Esophagus muscularis mucosa (tissue), 4 donors: ENCODE results near the gene FZD1.

Experiments used
- EP300 ChIP-seq: sonication (generic); formaldehyde crosslinking; IDR thresholded peaks from one replicate; pipeline ENCODE4 v1.6.1; 2017; ENCODE audit warnings: antibody characterized with exemption
- POLR2A ChIP-seq: fragments of 450-650 bp; IDR thresholded peaks from one replicate; pipeline ENCODE4 v1.6.1; 2017; ENCODE audit warnings: antibody characterized with exemption, moderate library complexity, mild to moderate bottlenecking, low read depth
- TF ChIP-seq, protein P1 (sequence below), 3 experiments: fragments of 200-600 bp in 2 of 3; fragments of 450-650 bp in 1 of 3; sonication (generic) in 2 of 3; IDR thresholded peaks; one replicate each; pipeline ENCODE4 v1.5.1; 2017 to 2019; ENCODE audit warnings: antibody characterized with exemption in 3 of 3, mild to moderate bottlenecking in 2 of 3, moderate library complexity in 1 of 3

DNA sequence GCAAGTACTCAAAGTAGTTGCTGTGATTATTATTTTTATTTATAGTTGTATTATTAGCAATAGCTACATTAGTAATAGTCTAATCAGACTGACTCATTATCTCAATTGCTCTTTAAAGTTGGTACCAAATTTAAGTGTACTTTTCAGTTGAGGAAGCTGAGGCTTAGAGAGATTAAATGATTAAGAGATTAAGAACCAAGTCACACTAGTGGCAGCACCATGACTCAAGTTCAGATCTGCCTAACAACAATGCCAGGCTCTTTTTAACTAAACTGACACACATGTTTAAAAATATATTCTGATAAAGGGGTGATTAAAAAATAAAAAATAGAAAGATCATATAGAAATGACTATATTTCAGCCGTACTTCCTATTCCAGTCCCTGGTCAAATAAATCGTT, 42.0 kb downstream of the FZD1 start:
- TF ChIP-seq, protein P1, sequence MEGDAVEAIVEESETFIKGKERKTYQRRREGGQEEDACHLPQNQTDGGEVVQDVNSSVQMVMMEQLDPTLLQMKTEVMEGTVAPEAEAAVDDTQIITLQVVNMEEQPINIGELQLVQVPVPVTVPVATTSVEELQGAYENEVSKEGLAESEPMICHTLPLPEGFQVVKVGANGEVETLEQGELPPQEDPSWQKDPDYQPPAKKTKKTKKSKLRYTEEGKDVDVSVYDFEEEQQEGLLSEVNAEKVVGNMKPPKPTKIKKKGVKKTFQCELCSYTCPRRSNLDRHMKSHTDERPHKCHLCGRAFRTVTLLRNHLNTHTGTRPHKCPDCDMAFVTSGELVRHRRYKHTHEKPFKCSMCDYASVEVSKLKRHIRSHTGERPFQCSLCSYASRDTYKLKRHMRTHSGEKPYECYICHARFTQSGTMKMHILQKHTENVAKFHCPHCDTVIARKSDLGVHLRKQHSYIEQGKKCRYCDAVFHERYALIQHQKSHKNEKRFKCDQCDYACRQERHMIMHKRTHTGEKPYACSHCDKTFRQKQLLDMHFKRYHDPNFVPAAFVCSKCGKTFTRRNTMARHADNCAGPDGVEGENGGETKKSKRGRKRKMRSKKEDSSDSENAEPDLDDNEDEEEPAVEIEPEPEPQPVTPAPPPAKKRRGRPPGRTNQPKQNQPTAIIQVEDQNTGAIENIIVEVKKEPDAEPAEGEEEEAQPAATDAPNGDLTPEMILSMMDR (IDR thresholded peaks at IDR 0.05) = no peak
- TF ChIP-seq POLR2A = no peak
- TF ChIP-seq EP300 = no peak
